LNCaP clone FGC (cell line): ENCODE results near the gene NETO1.
A peak's percentile ranks its signal among the peaks of the same experiment; 100 is the strongest.

Experiments
- DNase-seq: peaks from one replicate; pipeline ENCODE4 v3.0.0-alpha.2; 2011; ENCODE audit warnings: low read depth
- H3K4me3 ChIP-seq: 2 replicates; pipeline ENCODE4 v1.5.1; 2011; ENCODE audit warnings: mild to moderate bottlenecking, low read depth, low read length, control low read depth
- CTCF ChIP-seq: IDR thresholded peaks from 2 replicates; pipeline ENCODE4 v1.5.1; 2012; ENCODE audit warnings: mild to moderate bottlenecking; ENCODE audit not compliant: control insufficient read depth, insufficient read depth; ENCODE audit errors: extremely low read depth

The NETO1 gene

GRCh38 chr18:72704202-72704601 lies 163.6 kb downstream of the NETO1 start:
- H3K4me3 ChIP-seq, result no peak overlapping the region
- TF ChIP-seq CTCF, result no peak
- DNase-seq, result no peak

GRCh38 chr18:72700961-72701710 lies 166.7 kb downstream of the NETO1 start:
- no peak for DNase-seq
- peak; percentile 54 for TF ChIP-seq CTCF
- H3K4me3 ChIP-seq, result no peak overlapping the region

GRCh38 chr18:72697706-72698105 lies 170.1 kb downstream of the NETO1 start:
- DNase-seq, result no peak
- no peak for TF ChIP-seq CTCF
- H3K4me3 ChIP-seq, result no peak overlapping the region

GRCh38 chr18:72692595-72692994 lies 175.2 kb downstream of the NETO1 start:
- no peak for TF ChIP-seq CTCF
- no peak overlapping the region for H3K4me3 ChIP-seq
- no peak for DNase-seq
